ENCODE measurements around the gene ZNF594.
A peak's percentile ranks its signal among the peaks of the same experiment; 100 is the strongest.
"Not testable (repeated sequence)": the region's sequence is repeated elsewhere in the genome, so short reads cannot be mapped to it uniquely, and the experiment has no call there.

ZNF594 gene

GRCh38 chr17:5234645-5235576, 43.2 kb upstream of the ZNF594 start, which contains the start of gene SCIMP:
SCIMP (minus strand) TSS chr17:5234860; CDS start chr17:5234755, 105 bp downstream.
- no peak for TF ChIP-seq CTCF (IDR thresholded peaks at IDR 0.05)
- no peaks in the 10 kb centered on the region for H3K27me3 Mint-ChIP-seq (ENCODE audit: low read depth, poor library complexity)
- H3K36me3 Mint-ChIP-seq (ENCODE audit: low read depth), result peaks cover 42% of the 10 kb centered on the region
- H3K9me3 Mint-ChIP-seq, result no peaks in the 10 kb centered on the region
- DNase-seq, result no peak
- no peak within 1 kb of the TSS for H3K4me3 Mint-ChIP-seq
- peaks cover 8% of the 10 kb centered on the region for H3K4me1 Mint-ChIP-seq
- peak within 1 kb of the TSS; percentile 40 for H3K27ac Mint-ChIP-seq

GRCh38 chr17:5233492-5233891, 41.8 kb upstream of the ZNF594 start:
- not testable (repeated sequence) for H3K27me3 Mint-ChIP-seq (ENCODE audit: low read depth, poor library complexity); H3K4me3 Mint-ChIP-seq; H3K27ac Mint-ChIP-seq; H3K4me1 Mint-ChIP-seq; H3K9me3 Mint-ChIP-seq; DNase-seq
- peaks cover 49% of the 10 kb centered on the region for H3K36me3 Mint-ChIP-seq (ENCODE audit: low read depth)

- H3K36me3 Mint-ChIP-seq (ENCODE audit: low read depth), result peaks cover 53% of the 10 kb centered on the region
- H3K27ac Mint-ChIP-seq, result no peak overlapping the region
- peaks cover 15% of the 10 kb centered on the region for H3K4me1 Mint-ChIP-seq
- DNase-seq, result no peak
- TF ChIP-seq CTCF (IDR thresholded peaks at IDR 0.05), result no peak
- no peak overlapping the region for H3K4me3 Mint-ChIP-seq
- no peaks in the 10 kb centered on the region for H3K9me3 Mint-ChIP-seq
- no peaks in the 10 kb centered on the region for H3K27me3 Mint-ChIP-seq (ENCODE audit: low read depth, poor library complexity)
Measured at GRCh38 chr17:5226940-5227878, 35.5 kb upstream of the ZNF594 start.

- Mint-ChIP-seq H3K27me3 (ENCODE audit: low read depth, poor library complexity) (peaks cover 3% of the 10 kb centered on the region), H3K4me3 (no peak overlapping the region), H3K36me3 (ENCODE audit: low read depth) (peaks cover 42% of the 10 kb centered on the region), H3K4me1 (peaks cover 12% of the 10 kb centered on the region), H3K27ac (peak overlapping the region; percentile 89), H3K9me3 (no peaks in the 10 kb centered on the region)
- DNase-seq, result no peak
- TF ChIP-seq CTCF (IDR thresholded peaks at IDR 0.05), result no peak
Measured at GRCh38 chr17:5225668-5226457, 34.2 kb upstream of the ZNF594 start.

GRCh38 chr17:5221912-5222311, 30.2 kb upstream of the ZNF594 start:
- Mint-ChIP-seq H3K4me1 (peaks cover 12% of the 10 kb centered on the region), H3K36me3 (ENCODE audit: low read depth) (peaks cover 29% of the 10 kb centered on the region)
- not testable (repeated sequence) for DNase-seq; H3K27ac Mint-ChIP-seq; H3K27me3 Mint-ChIP-seq (ENCODE audit: low read depth, poor library complexity); H3K9me3 Mint-ChIP-seq; H3K4me3 Mint-ChIP-seq

GRCh38 chr17:5220074-5220473, 28.4 kb upstream of the ZNF594 start:
- Mint-ChIP-seq H3K4me3 (no peak overlapping the region), H3K27me3 (ENCODE audit: low read depth, poor library complexity) (peaks cover 3% of the 10 kb centered on the region), H3K27ac (no peak overlapping the region), H3K36me3 (ENCODE audit: low read depth) (peaks cover 28% of the 10 kb centered on the region), H3K9me3 (no peaks in the 10 kb centered on the region), H3K4me1 (peaks cover 7% of the 10 kb centered on the region)
- no peak for TF ChIP-seq CTCF (IDR thresholded peaks at IDR 0.05)
- no peak for DNase-seq
